Measurements from ENCODE around the gene CCDC97.

GRCh38 chr19:41321600-41322270 lies 11.8 kb downstream of the CCDC97 start:
- TF ChIP-seq CTCF (IDR thresholded peaks at IDR 0.05) (peak; percentile 37; the same call in 1 of the 2 replicates), SP1 (CRISPR knock-in tag; conservative IDR thresholded peaks at IDR 0.05) (no peak), FOXP1 (CRISPR knock-in tag; IDR thresholded peaks at IDR 0.05; ENCODE audit: borderline replicate concordance) (no peak), TCF7 (CRISPR knock-in tag; IDR thresholded peaks at IDR 0.05; ENCODE audit: low read depth) (no peak), GABPB1 (CRISPR knock-in tag; IDR thresholded peaks at IDR 0.05) (no peak), ZMAT4 (CRISPR knock-in tag; IDR thresholded peaks at IDR 0.05) (no peak), NR2C2 (CRISPR knock-in tag; IDR thresholded peaks at IDR 0.05) (no peak), AFF4 (CRISPR knock-in tag; IDR thresholded peaks at IDR 0.05; ENCODE audit: borderline replicate concordance) (no peak), USF1 (CRISPR knock-in tag; IDR thresholded peaks at IDR 0.05) (no peak)
- TF ChIP-seq, protein P1, sequence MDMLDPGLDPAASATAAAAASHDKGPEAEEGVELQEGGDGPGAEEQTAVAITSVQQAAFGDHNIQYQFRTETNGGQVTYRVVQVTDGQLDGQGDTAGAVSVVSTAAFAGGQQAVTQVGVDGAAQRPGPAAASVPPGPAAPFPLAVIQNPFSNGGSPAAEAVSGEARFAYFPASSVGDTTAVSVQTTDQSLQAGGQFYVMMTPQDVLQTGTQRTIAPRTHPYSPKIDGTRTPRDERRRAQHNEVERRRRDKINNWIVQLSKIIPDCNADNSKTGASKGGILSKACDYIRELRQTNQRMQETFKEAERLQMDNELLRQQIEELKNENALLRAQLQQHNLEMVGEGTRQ (CRISPR knock-in tag; IDR thresholded peaks at IDR 0.05), result no peak
